ENCODE measurements around the gene CPNE7. TPM values are rescaled to one million over a fixed set of nuclear protein-coding genes. Genes with fewer than 3 reads are reported as not detected.

CPNE7 gene
- polyA plus RNA-seq, 1 donor from 2014 or later: 0.15 TPM

DNA sequence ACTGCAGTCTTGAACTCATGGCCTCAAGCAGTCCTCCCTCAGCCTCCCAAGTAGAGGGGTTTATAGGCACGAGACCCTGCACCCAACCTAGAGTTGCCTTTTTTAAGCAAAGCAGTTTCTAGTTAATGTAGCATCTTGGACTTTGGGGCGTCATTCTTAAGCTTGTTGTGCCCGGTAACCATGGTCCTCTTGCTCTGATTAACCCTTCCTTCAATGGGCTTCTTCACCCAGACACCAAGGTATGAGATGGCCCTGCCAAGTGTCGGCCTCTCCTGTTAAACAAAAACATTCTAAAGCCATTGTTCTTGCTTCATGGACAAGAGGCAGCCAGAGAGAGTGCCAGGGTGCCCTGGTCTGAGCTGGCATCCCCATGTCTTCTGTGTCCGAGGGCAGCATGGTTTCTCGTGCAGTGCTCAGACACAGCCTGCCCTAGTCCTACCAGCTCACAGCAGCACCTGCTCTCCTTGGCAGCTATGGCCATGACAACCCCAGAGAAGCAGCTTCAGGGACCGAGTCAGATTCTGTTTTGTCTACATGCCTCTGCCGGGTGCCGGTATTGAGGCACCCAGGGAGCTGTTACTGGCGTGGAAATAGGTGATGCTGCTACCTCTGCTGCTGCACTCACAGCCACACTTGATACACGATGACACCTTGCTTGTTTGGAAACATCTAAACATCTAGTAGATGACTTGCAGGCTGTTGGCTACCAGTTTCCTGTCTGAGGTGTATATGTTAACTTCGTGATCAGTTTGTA, 11.7 kb upstream of the CPNE7 start:
- no peak overlapping the region for H2AFZ ChIP-seq (ENCODE audit: low read depth, low read length)
- H3K4me3 ChIP-seq (ENCODE audit: low read length): no peak overlapping the region
- no peaks in the 10 kb centered on the region for H3K9me2 ChIP-seq (ENCODE audit: insufficient read depth, low read length)
- H3K9me3 ChIP-seq (ENCODE audit: low read length): no peaks in the 10 kb centered on the region
- H3K36me3 ChIP-seq (ENCODE audit: insufficient read depth, low read length): no peaks in the 10 kb centered on the region
- H3K9ac ChIP-seq (ENCODE audit: low read length): no peak overlapping the region
- H3K27me3 ChIP-seq (ENCODE audit: insufficient read depth, low read depth, low read length): no peaks in the 10 kb centered on the region
- H3K4me2 ChIP-seq (ENCODE audit: low read length): no peak overlapping the region
- H3K27ac ChIP-seq (ENCODE audit: low read length): no peak overlapping the region
- peaks cover 3% of the 10 kb centered on the region for H4K20me1 ChIP-seq (ENCODE audit: insufficient read depth)
- H3F3A ChIP-seq (ENCODE audit: insufficient read depth, low read length, poor library complexity, severe bottlenecking): no peaks in the 10 kb centered on the region
- peaks cover 6% of the 10 kb centered on the region for H3K79me2 ChIP-seq (replicated peaks; ENCODE audit: insufficient read depth, low read length)
- TF ChIP-seq EZH2 (IDR thresholded peaks at IDR 0.05; ENCODE audit: borderline replicate concordance, insufficient read depth, low read length, poor library complexity, severe bottlenecking): no peak
- TF ChIP-seq SMC3 (conservative IDR thresholded peaks at IDR 0.05; ENCODE audit: poor library complexity): no peak
- no peak for TF ChIP-seq RAD21 (conservative IDR thresholded peaks at IDR 0.05)
- no peak for TF ChIP-seq TAF1 (IDR thresholded peaks at IDR 0.05; ENCODE audit: low read depth)
- TF ChIP-seq EP300 (conservative IDR thresholded peaks at IDR 0.05; ENCODE audit: poor library complexity, severe bottlenecking): no peak
- no peak for TF ChIP-seq POLR2AphosphoS5 (IDR thresholded peaks at IDR 0.05)
- TF ChIP-seq, protein P1, sequence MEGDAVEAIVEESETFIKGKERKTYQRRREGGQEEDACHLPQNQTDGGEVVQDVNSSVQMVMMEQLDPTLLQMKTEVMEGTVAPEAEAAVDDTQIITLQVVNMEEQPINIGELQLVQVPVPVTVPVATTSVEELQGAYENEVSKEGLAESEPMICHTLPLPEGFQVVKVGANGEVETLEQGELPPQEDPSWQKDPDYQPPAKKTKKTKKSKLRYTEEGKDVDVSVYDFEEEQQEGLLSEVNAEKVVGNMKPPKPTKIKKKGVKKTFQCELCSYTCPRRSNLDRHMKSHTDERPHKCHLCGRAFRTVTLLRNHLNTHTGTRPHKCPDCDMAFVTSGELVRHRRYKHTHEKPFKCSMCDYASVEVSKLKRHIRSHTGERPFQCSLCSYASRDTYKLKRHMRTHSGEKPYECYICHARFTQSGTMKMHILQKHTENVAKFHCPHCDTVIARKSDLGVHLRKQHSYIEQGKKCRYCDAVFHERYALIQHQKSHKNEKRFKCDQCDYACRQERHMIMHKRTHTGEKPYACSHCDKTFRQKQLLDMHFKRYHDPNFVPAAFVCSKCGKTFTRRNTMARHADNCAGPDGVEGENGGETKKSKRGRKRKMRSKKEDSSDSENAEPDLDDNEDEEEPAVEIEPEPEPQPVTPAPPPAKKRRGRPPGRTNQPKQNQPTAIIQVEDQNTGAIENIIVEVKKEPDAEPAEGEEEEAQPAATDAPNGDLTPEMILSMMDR (IDR thresholded peaks at IDR 0.05; ENCODE audit: poor library complexity, severe bottlenecking): no peak
- TF ChIP-seq, protein P2, sequence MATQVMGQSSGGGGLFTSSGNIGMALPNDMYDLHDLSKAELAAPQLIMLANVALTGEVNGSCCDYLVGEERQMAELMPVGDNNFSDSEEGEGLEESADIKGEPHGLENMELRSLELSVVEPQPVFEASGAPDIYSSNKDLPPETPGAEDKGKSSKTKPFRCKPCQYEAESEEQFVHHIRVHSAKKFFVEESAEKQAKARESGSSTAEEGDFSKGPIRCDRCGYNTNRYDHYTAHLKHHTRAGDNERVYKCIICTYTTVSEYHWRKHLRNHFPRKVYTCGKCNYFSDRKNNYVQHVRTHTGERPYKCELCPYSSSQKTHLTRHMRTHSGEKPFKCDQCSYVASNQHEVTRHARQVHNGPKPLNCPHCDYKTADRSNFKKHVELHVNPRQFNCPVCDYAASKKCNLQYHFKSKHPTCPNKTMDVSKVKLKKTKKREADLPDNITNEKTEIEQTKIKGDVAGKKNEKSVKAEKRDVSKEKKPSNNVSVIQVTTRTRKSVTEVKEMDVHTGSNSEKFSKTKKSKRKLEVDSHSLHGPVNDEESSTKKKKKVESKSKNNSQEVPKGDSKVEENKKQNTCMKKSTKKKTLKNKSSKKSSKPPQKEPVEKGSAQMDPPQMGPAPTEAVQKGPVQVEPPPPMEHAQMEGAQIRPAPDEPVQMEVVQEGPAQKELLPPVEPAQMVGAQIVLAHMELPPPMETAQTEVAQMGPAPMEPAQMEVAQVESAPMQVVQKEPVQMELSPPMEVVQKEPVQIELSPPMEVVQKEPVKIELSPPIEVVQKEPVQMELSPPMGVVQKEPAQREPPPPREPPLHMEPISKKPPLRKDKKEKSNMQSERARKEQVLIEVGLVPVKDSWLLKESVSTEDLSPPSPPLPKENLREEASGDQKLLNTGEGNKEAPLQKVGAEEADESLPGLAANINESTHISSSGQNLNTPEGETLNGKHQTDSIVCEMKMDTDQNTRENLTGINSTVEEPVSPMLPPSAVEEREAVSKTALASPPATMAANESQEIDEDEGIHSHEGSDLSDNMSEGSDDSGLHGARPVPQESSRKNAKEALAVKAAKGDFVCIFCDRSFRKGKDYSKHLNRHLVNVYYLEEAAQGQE (IDR thresholded peaks at IDR 0.05; ENCODE audit: borderline replicate concordance): no peak
- TF ChIP-seq MXI1 (conservative IDR thresholded peaks at IDR 0.05; ENCODE audit: poor library complexity, severe bottlenecking): no peak

DNA sequence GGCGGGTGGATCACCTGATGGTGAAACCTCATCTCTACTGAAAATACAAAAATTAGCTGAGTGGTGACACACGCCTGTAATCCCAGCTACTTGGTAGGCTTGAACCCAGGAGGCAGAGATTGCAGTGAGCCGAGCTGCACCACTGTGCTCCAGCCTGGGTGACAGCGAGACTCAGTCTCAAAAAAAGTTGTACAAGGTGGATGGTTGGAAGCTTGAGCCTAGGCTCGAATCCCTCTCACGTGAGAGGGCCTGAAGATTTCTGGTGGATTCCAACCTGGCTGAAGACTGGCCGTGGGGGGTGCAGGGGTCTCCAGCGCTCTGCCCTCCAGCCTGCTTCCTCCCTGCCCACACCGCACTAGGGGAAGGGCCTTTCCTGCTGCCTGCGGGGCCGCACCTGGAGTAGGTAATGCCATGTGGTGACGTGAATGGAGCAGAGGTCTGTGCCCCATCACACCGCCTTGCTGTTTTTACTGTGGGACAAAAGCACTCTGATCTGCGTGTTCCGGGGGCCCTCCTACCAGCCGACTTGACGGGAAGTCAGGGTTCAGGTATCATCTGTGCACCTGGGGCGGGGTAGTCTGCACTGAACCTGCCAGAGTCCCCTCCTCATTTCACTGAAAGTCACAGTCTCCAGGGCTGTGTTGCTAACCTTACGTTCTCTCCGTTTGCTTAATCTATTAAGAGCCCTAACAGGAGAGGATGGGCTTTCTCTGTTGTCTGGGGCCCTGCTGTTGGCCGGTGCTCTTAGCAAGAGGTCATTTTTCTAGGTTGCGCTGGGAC, 10.9 kb upstream of the CPNE7 start:
- TF ChIP-seq MXI1 (conservative IDR thresholded peaks at IDR 0.05; ENCODE audit: poor library complexity, severe bottlenecking): no peak
- no peak for TF ChIP-seq EZH2 (IDR thresholded peaks at IDR 0.05; ENCODE audit: borderline replicate concordance, insufficient read depth, low read length, poor library complexity, severe bottlenecking)
- no peak for TF ChIP-seq RAD21 (conservative IDR thresholded peaks at IDR 0.05)
- TF ChIP-seq, protein P2 (IDR thresholded peaks at IDR 0.05; ENCODE audit: borderline replicate concordance): no peak
- no peaks in the 10 kb centered on the region for H3F3A ChIP-seq (ENCODE audit: insufficient read depth, low read length, poor library complexity, severe bottlenecking)
- no peak overlapping the region for H3K4me3 ChIP-seq (ENCODE audit: low read length)
- no peak overlapping the region for H2AFZ ChIP-seq (ENCODE audit: low read depth, low read length)
- no peak overlapping the region for H3K4me2 ChIP-seq (ENCODE audit: low read length)
- H3K9ac ChIP-seq (ENCODE audit: low read length): no peak overlapping the region
- H3K27ac ChIP-seq (ENCODE audit: low read length): no peak overlapping the region
- no peaks in the 10 kb centered on the region for H3K27me3 ChIP-seq (ENCODE audit: insufficient read depth, low read depth, low read length)
- peaks cover 3% of the 10 kb centered on the region for H4K20me1 ChIP-seq (ENCODE audit: insufficient read depth)
- H3K36me3 ChIP-seq (ENCODE audit: insufficient read depth, low read length): no peaks in the 10 kb centered on the region
- H3K9me2 ChIP-seq (ENCODE audit: insufficient read depth, low read length): no peaks in the 10 kb centered on the region
- peaks cover 6% of the 10 kb centered on the region for H3K79me2 ChIP-seq (replicated peaks; ENCODE audit: insufficient read depth, low read length)
- no peaks in the 10 kb centered on the region for H3K9me3 ChIP-seq (ENCODE audit: low read length)
